Spleen (tissue), 7 donors: ENCODE measurements around the gene SNED1.

Experiments
- CTCF ChIP-seq, 11 experiments: fragments of 200-600 bp in 7 of 11; fragments of 450-650 bp in 4 of 11; sonication (generic) in 4 of 11; IDR thresholded peaks in 8 of 11; conservative IDR thresholded peaks in 3 of 11; 1 replicate in 7 of 11; 2 replicates in 4 of 11; pipeline versions ENCODE4 v1.4.0 to v1.8.0; 2016 to 2021; ENCODE audit warnings: antibody characterized with exemption in 11 of 11, inconsistent platforms in 4 of 11, mild to moderate bottlenecking in 1 of 11
- POLR2A ChIP-seq, 3 donors: fragments of 450-650 bp; IDR thresholded peaks; one replicate each; pipeline ENCODE4 v1.5.1; 2017; ENCODE audit warnings: antibody characterized with exemption in 3 of 3, mild to moderate bottlenecking in 1 of 3
- POLR2AphosphoS5 ChIP-seq, 3 donors: sonication (generic); formaldehyde crosslinking; IDR thresholded peaks; one replicate each; pipeline ENCODE4 v1.5.1; 2017; ENCODE audit warnings: antibody characterized with exemption in 3 of 3
- donor health status: DM: no; HTN: no; CAD: no; lungs with moderate emphysema.
- donor health status: DM: no; HTN: no; CAD: no.
- donor health status: DM: no; HTN: no; CAD: no.

- no peak for TF ChIP-seq CTCF (IDR thresholded peaks at IDR 0.05 in 8 of 11, conservative IDR thresholded peaks at IDR 0.05 in 3 of 11)
- no peak for TF ChIP-seq POLR2AphosphoS5 (IDR thresholded peaks at IDR 0.05)
- TF ChIP-seq POLR2A (IDR thresholded peaks at IDR 0.05) = no peak
Measured at GRCh38 chr2:241118737-241119505, 120.5 kb downstream of the SNED1 start.
